Activated CD4-positive, alpha-beta T cell treated with anti-CD3 and anti-CD28 coated beads, Interleukin-2, amount 10 ng/mL, durations not matched to agents 7 days and 5 days (primary cell): ENCODE results near the gene ACP7. TPM values are rescaled to one million over a fixed set of nuclear protein-coding genes. Genes with fewer than 3 reads are reported as not detected.
"Not testable (repeated sequence)": the region's sequence is repeated elsewhere in the genome, so short reads cannot be mapped to it uniquely, and the experiment has no call there.

Experiments used
- CTCF ChIA-PET: fragments of 350-600 bp; sonication (Branson Sonifier 250); formaldehyde crosslinking; loops from one replicate; lab custom pipeline; 2021; ENCODE audit warnings: antibody characterized with exemption; lab: Charles Lee
- POLR2A ChIA-PET: fragments of 350-600 bp; sonication (Branson Sonifier 250); formaldehyde crosslinking; loops from one replicate; lab custom pipeline; 2021; ENCODE audit warnings: antibody characterized with exemption; lab: Charles Lee
- DNase-seq: peaks from one replicate; pipeline ENCODE4 v3.0.0-alpha.2; 2020
- H3K27ac Mint-ChIP-seq: one replicate; pipeline ENCODE4 v1.8.0; 2021; ENCODE audit warnings: mild to moderate bottlenecking, moderate library complexity, mixed read lengths
- H3K27me3 Mint-ChIP-seq: one replicate; pipeline ENCODE4 v1.8.0; 2021; ENCODE audit warnings: mixed read lengths
- H3K36me3 Mint-ChIP-seq: one replicate; pipeline ENCODE4 v1.8.0; 2021; ENCODE audit warnings: low read depth, mixed read lengths
- H3K4me1 Mint-ChIP-seq: one replicate; pipeline ENCODE4 v1.8.0; 2021; ENCODE audit warnings: mixed read lengths
- H3K4me3 Mint-ChIP-seq: one replicate; pipeline ENCODE4 v1.8.0; 2021; ENCODE audit warnings: mild to moderate bottlenecking, moderate library complexity, mixed read lengths
- H3K9me3 Mint-ChIP-seq: one replicate; pipeline ENCODE4 v1.8.0; 2021; ENCODE audit warnings: mixed read lengths
- total RNA-seq, 2 experiments: library from RNA; stranded (reverse); gene quantifications; one replicate each; pipeline ENCODE4 v1.2.3, GENCODE V29; 2021

ACP7 gene
- total RNA-seq, 2 experiments from 2014 or later, result not detected

- ChIA-PET POLR2A (no interaction called here), CTCF (no interaction called here)
- Mint-ChIP-seq H3K9me3 (peaks cover 2% of the 10 kb centered on the region), H3K4me3 (no peak overlapping the region), H3K4me1 (peaks cover 6% of the 10 kb centered on the region), H3K27ac (no peak overlapping the region), H3K27me3 (peaks cover 9% of the 10 kb centered on the region), H3K36me3 (no peaks in the 10 kb centered on the region)
- DNase-seq, result no peak
Observed at GRCh38 chr19:39059302-39059701, 24.9 kb upstream of the ACP7 start.

DNA sequence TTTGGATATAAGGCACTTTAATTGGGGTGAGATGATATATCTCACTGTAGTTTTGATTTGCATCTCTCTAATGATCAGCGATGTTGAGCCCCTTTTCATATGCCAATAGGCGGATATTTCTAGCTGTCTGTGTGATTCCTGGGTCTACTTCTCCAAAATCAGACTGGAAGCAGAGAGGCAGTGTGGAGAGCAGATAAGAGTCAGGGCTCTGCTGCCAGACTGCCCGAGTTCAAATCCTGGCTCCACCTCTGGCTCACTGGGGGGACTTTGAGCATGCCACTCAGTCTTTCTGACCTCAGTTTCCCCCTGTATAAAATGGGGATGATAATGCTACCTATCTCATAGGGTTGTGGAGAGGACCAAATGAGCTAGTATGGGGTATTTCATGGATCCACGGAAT lies 24.0 kb upstream of the ACP7 start:
- ChIA-PET CTCF (interaction anchor here (0.7 kb wide), 1 partner anchor 988 kb away, joined by 4 read pairs; no protein-coding TSS in a partner anchor), POLR2A (no interaction called here)
- no peak for DNase-seq
- Mint-ChIP-seq H3K27me3 (peaks cover 9% of the 10 kb centered on the region), H3K36me3 (no peaks in the 10 kb centered on the region), H3K4me3 (no peak overlapping the region), H3K9me3 (peaks cover 2% of the 10 kb centered on the region), H3K4me1 (peaks cover 6% of the 10 kb centered on the region), H3K27ac (no peak overlapping the region)

GRCh38 chr19:39064405-39064804 lies 19.8 kb upstream of the ACP7 start:
- H3K4me1 Mint-ChIP-seq, result peaks cover 6% of the 10 kb centered on the region
- H3K27me3 Mint-ChIP-seq, result peaks cover 9% of the 10 kb centered on the region
- no peak overlapping the region for H3K27ac Mint-ChIP-seq
- H3K4me3 Mint-ChIP-seq, result no peak overlapping the region
- no peak for DNase-seq
- no peaks in the 10 kb centered on the region for H3K9me3 Mint-ChIP-seq
- POLR2A ChIA-PET, result no interaction called here
- H3K36me3 Mint-ChIP-seq, result no peaks in the 10 kb centered on the region
- CTCF ChIA-PET, result interaction anchor here (1.2 to 1.4 kb wide), 2 partner anchors 13 to 468 kb away, joined by 3 to 4 read pairs; no protein-coding TSS in a partner anchor

DNA sequence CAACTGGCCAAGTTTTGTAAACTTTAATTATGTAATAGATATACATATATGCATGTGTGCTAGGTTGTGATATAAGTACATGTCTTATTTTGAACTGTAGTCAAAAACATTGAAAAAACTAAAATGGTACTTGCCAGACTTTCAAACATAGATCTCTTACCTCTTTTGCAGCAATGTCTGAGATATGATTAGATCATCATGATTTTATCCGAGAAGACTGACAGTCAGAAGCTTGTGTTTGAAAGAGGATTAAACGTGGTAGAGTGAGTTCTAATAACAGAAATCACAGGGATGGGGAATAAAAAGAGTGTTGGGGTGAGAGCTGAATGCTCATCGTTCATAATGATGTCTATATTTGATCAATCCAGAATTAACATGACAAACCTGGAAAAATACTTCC lies 18.2 kb upstream of the ACP7 start:
- Mint-ChIP-seq H3K27me3 (peaks cover 3% of the 10 kb centered on the region), H3K36me3 (no peaks in the 10 kb centered on the region), H3K4me3 (no peak overlapping the region), H3K4me1 (peaks cover 6% of the 10 kb centered on the region), H3K27ac (no peak overlapping the region), H3K9me3 (no peaks in the 10 kb centered on the region)
- DNase-seq, result no peak
- POLR2A ChIA-PET, result no interaction called here
- CTCF ChIA-PET, result no interaction called here

GRCh38 chr19:39067104-39067503 lies 17.1 kb upstream of the ACP7 start:
- Mint-ChIP-seq H3K36me3 (no peaks in the 10 kb centered on the region), H3K4me1 (no peaks in the 10 kb centered on the region), H3K9me3 (no peaks in the 10 kb centered on the region), H3K4me3 (no peak overlapping the region), H3K27ac (no peak overlapping the region), H3K27me3 (peaks cover 3% of the 10 kb centered on the region)
- CTCF ChIA-PET, result interaction anchor here (0.6 to 1.3 kb wide), 3 partner anchors 10 to 20 kb away, joined by 4 read pairs; no protein-coding TSS in a partner anchor
- POLR2A ChIA-PET, result no interaction called here
- no peak for DNase-seq

GRCh38 chr19:39068259-39068658 lies 15.9 kb upstream of the ACP7 start:
- H3K27me3 Mint-ChIP-seq, POLR2A ChIA-PET, H3K36me3 Mint-ChIP-seq, H3K27ac Mint-ChIP-seq, H3K4me3 Mint-ChIP-seq, DNase-seq, H3K9me3 Mint-ChIP-seq, H3K4me1 Mint-ChIP-seq: not testable (repeated sequence)
- CTCF ChIA-PET, result interaction anchor here (0.9 to 1.3 kb wide), 3 partner anchors 14 to 19 kb away, joined by 3 to 4 read pairs (median 4); no protein-coding TSS in a partner anchor

GRCh38 chr19:39070888-39071287 lies 13.3 kb upstream of the ACP7 start:
- Mint-ChIP-seq H3K27ac (no peak overlapping the region), H3K27me3 (peaks cover 3% of the 10 kb centered on the region), H3K9me3 (no peaks in the 10 kb centered on the region), H3K36me3 (no peaks in the 10 kb centered on the region), H3K4me1 (peaks cover 20% of the 10 kb centered on the region), H3K4me3 (no peak overlapping the region)
- DNase-seq, result no peak
- ChIA-PET POLR2A (no interaction called here), CTCF (no interaction called here)

DNA sequence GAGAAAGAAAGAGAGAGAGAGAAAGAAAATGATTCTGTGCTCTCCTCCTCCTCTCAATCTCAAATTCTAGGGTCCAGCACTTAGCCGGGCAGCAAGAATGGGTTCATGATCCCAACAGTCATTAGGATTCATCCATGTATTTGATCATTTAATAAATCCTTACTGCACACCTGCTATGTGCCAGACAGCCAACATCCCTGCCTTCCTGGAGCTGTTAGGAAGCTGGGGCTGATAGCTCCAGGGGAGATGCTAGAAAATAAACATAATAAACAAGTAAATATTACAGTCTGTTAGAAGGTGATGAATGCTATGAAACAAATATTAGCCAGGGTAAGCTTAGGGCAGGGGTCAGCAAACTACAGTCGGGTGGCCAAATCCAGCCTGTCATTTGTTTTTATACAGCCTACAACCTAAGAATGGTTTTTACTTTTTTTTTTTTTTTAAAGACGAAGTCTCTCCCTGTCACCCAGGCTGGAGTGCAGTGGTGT lies 9.9 kb upstream of the ACP7 start:
- Mint-ChIP-seq H3K4me3 (no peak overlapping the region), H3K9me3 (no peaks in the 10 kb centered on the region), H3K4me1 (peaks cover 20% of the 10 kb centered on the region), H3K27me3 (peaks cover 2% of the 10 kb centered on the region), H3K36me3 (no peaks in the 10 kb centered on the region), H3K27ac (peak overlapping the region; percentile 94)
- ChIA-PET POLR2A (no interaction called here), CTCF (interaction anchor here (1.0 to 1.4 kb wide), 2 partner anchors 103 to 223 kb away, joined by 3 read pairs; partner anchors contain the start of gene IFNL1)
- DNase-seq, result no peak

DNA sequence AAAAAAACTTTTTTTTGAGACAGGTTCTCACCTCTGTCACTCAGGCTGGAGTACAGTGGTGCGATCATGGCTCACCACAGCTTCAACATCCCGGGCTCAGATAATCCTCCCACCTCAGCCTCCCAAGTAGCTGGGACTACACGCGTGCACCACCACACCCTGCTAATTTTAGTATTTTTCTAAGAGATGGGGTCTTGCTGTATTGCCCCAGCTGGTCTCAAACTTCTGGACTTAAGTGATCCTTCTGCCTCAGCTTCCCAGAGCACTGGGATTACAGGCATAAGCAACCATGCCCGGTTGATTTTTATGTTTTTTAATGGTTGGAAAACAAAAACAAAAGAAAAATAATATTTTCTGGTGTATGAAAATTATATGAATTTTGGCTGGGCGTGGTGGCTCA lies 9.2 kb upstream of the ACP7 start:
- peaks cover 20% of the 10 kb centered on the region for H3K4me1 Mint-ChIP-seq
- H3K9me3 Mint-ChIP-seq, result no peaks in the 10 kb centered on the region
- no peaks in the 10 kb centered on the region for H3K36me3 Mint-ChIP-seq
- no peak overlapping the region for H3K4me3 Mint-ChIP-seq
- H3K27me3 Mint-ChIP-seq, result peaks cover 4% of the 10 kb centered on the region
- no peak for DNase-seq
- ChIA-PET POLR2A (no interaction called here), CTCF (no interaction called here)
- H3K27ac Mint-ChIP-seq, result no peak overlapping the region

- POLR2A ChIA-PET, result no interaction called here
- no peaks in the 10 kb centered on the region for H3K9me3 Mint-ChIP-seq
Observed at GRCh38 chr19:39077323-39077722, 6.8 kb upstream of the ACP7 start.

GRCh38 chr19:39078436-39079200 lies 5.5 kb upstream of the ACP7 start:
- Mint-ChIP-seq H3K9me3 (no peaks in the 10 kb centered on the region), H3K27me3 (peaks cover 32% of the 10 kb centered on the region), H3K36me3 (no peaks in the 10 kb centered on the region), H3K4me1 (peaks cover 17% of the 10 kb centered on the region), H3K27ac (no peak overlapping the region), H3K4me3 (no peak overlapping the region)
- ChIA-PET CTCF (interaction anchor here (0.6 to 1.8 kb wide), 3 partner anchors 117 to 353 kb away, joined by 3 to 4 read pairs (median 4); partner anchors contain the start of genes MRPS12 and SARS2), POLR2A (no interaction called here)
- DNase-seq, result no peak

More at GRCh38 chr19:39077323-39077722, 6.8 kb upstream of the ACP7 start:
- H3K27ac Mint-ChIP-seq, result no peak overlapping the region
- H3K36me3 Mint-ChIP-seq, result no peaks in the 10 kb centered on the region
- H3K4me3 Mint-ChIP-seq, result no peak overlapping the region
- peaks cover 19% of the 10 kb centered on the region for H3K27me3 Mint-ChIP-seq
- no peak for DNase-seq
- CTCF ChIA-PET, result interaction anchor here (0.7 to 1.2 kb wide), 2 partner anchors 115 to 118 kb away, joined by 3 to 4 read pairs; no protein-coding TSS in a partner anchor
- peaks cover 19% of the 10 kb centered on the region for H3K4me1 Mint-ChIP-seq

GRCh38 chr19:39080431-39080830 lies 3.7 kb upstream of the ACP7 start:
- Mint-ChIP-seq H3K4me3 (no peak overlapping the region), H3K36me3 (no peaks in the 10 kb centered on the region), H3K4me1 (peaks cover 12% of the 10 kb centered on the region), H3K27ac (no peak overlapping the region), H3K27me3 (peaks cover 44% of the 10 kb centered on the region), H3K9me3 (no peaks in the 10 kb centered on the region)
- ChIA-PET CTCF (no interaction called here), POLR2A (interaction anchor here (0.7 kb wide), 1 partner anchor 11 kb away, joined by 3 read pairs; no protein-coding TSS in a partner anchor)
- no peak for DNase-seq

GRCh38 chr19:39082167-39082566 lies 2.0 kb upstream of the ACP7 start:
- Mint-ChIP-seq H3K36me3 (no peaks in the 10 kb centered on the region), H3K27me3 (peaks cover 51% of the 10 kb centered on the region), H3K4me1 (peaks cover 12% of the 10 kb centered on the region), H3K9me3 (no peaks in the 10 kb centered on the region), H3K27ac (no peak overlapping the region), H3K4me3 (no peak overlapping the region)
- ChIA-PET POLR2A (no interaction called here), CTCF (interaction anchor here (1.3 to 1.4 kb wide), 2 partner anchors 27 to 260 kb away, joined by 3 read pairs; partner anchors contain the start of gene SAMD4B)
- no peak for DNase-seq
